Measurements from ENCODE around the gene SIGLEC11.
"Not testable (repeated sequence)": the region's sequence is repeated elsewhere in the genome, so short reads cannot be mapped to it uniquely, and the experiment has no call there.

The SIGLEC11 gene

GRCh38 chr19:49981603-49982593 is 20.9 kb upstream of the SIGLEC11 start:
- no peak for DNase-seq

- DNase-seq, result no peak
Observed at GRCh38 chr19:49978324-49978723, 17.4 kb upstream of the SIGLEC11 start.

GRCh38 chr19:49977881-49978280 is 16.9 kb upstream of the SIGLEC11 start:
- no peak for DNase-seq

- no peak for DNase-seq
Observed at GRCh38 chr19:49977076-49977475, 16.1 kb upstream of the SIGLEC11 start.

GRCh38 chr19:49976496-49976895 is 15.5 kb upstream of the SIGLEC11 start:
- no peak for DNase-seq

- DNase-seq, result no peak
Observed at GRCh38 chr19:49975051-49975450, 14.1 kb upstream of the SIGLEC11 start.

- no peak for DNase-seq
Observed at GRCh38 chr19:49973987-49974386, 13.0 kb upstream of the SIGLEC11 start.

- DNase-seq, result no peak
Observed at GRCh38 chr19:49972841-49973240, 11.9 kb upstream of the SIGLEC11 start.

GRCh38 chr19:49971991-49972411 is 11.0 kb upstream of the SIGLEC11 start:
- no peak for DNase-seq

- DNase-seq, result not testable (repeated sequence)
Observed at GRCh38 chr19:49969355-49969754, 8.4 kb upstream of the SIGLEC11 start.

GRCh38 chr19:49968279-49968922 is 7.4 kb upstream of the SIGLEC11 start:
- no peak for DNase-seq

- DNase-seq, result not testable (repeated sequence)
Observed at GRCh38 chr19:49959892-49960291, 1.1 kb downstream of the SIGLEC11 start.

- not testable (repeated sequence) for DNase-seq
Observed at GRCh38 chr19:49958596-49958995, 2.4 kb downstream of the SIGLEC11 start.

GRCh38 chr19:49958144-49958543 is 2.8 kb downstream of the SIGLEC11 start:
- DNase-seq, result not testable (repeated sequence)

GRCh38 chr19:49957262-49957915 is 3.6 kb downstream of the SIGLEC11 start:
- DNase-seq, result no peak

- DNase-seq, result no peak
Observed at GRCh38 chr19:49956115-49956495, 4.9 kb downstream of the SIGLEC11 start.

GRCh38 chr19:49954933-49955332 is 6.0 kb downstream of the SIGLEC11 start:
- no peak for DNase-seq

GRCh38 chr19:49954092-49954829 is 6.7 kb downstream of the SIGLEC11 start:
- no peak for DNase-seq

GRCh38 chr19:49953416-49953815 is 7.6 kb downstream of the SIGLEC11 start:
- no peak for DNase-seq

GRCh38 chr19:49952906-49953305 is 8.1 kb downstream of the SIGLEC11 start:
- DNase-seq, result no peak

GRCh38 chr19:49952479-49952836 is 8.5 kb downstream of the SIGLEC11 start:
- DNase-seq, result no peak

- DNase-seq, result no peak
Observed at GRCh38 chr19:49951806-49952478, 9.0 kb downstream of the SIGLEC11 start.

Data from activated gamma-delta T cell (primary cell).